Activated CD4-positive, alpha-beta T cell treated with anti-CD3 and anti-CD28 coated beads, Interleukin-2, amount 50 U/mL, for 24 hours (primary cell): Measurements from ENCODE around the gene DCLRE1C.
"Not testable (repeated sequence)": the region's sequence is repeated elsewhere in the genome, so short reads cannot be mapped to it uniquely, and the experiment has no call there.

Experiments
- DNase-seq, 2 donors: peaks; one replicate each; pipeline ENCODE4 v3.0.0-alpha.2; 2020; ENCODE audit warnings: low read depth in 1 of 2, low spot score in 1 of 2

The DCLRE1C gene

GRCh38 chr10:14884082-14884481 is 69.8 kb downstream of the DCLRE1C start:
- no peak for DNase-seq

GRCh38 chr10:14880229-14880628 is 73.7 kb downstream of the DCLRE1C start:
- no peak for DNase-seq

- no peak for DNase-seq
Measured at GRCh38 chr10:14879928-14880193, 74.0 kb downstream of the DCLRE1C start.

GRCh38 chr10:14879124-14879927 is 74.6 kb downstream of the DCLRE1C start:
- peak; percentile 13 to 18 for DNase-seq

GRCh38 chr10:14878266-14879123 is 75.4 kb downstream of the DCLRE1C start, which contains the start of gene SUV39H2:
Gene SUV39H2, plus strand, starts transcription at chr10:14878866. Its CDS starts 23 bp downstream, at chr10:14878889.
- peak; percentile 86 to 91 for DNase-seq

GRCh38 chr10:14876764-14877163 is 77.1 kb downstream of the DCLRE1C start:
- no peak for DNase-seq

- no peak for DNase-seq
Measured at GRCh38 chr10:14875941-14876340, 78.0 kb downstream of the DCLRE1C start.

GRCh38 chr10:14873090-14873760 is 80.7 kb downstream of the DCLRE1C start:
- no peak for DNase-seq

GRCh38 chr10:14864871-14865270 is 89.0 kb downstream of the DCLRE1C start:
- not testable (repeated sequence) for DNase-seq

- DNase-seq: not testable (repeated sequence)
Measured at GRCh38 chr10:14864466-14864865, 89.4 kb downstream of the DCLRE1C start.

- no peak for DNase-seq
Measured at GRCh38 chr10:14860791-14861190, 93.1 kb downstream of the DCLRE1C start.

- no peak for DNase-seq
Measured at GRCh38 chr10:14859775-14860174, 94.1 kb downstream of the DCLRE1C start.

- DNase-seq: no peak
Measured at GRCh38 chr10:14859043-14859442, 94.9 kb downstream of the DCLRE1C start.

- no peak for DNase-seq
Measured at GRCh38 chr10:14858338-14858960, 95.4 kb downstream of the DCLRE1C start.

GRCh38 chr10:14855453-14855852 is 98.4 kb downstream of the DCLRE1C start:
- DNase-seq: no peak

- no peak for DNase-seq
Measured at GRCh38 chr10:14852236-14852635, 101.7 kb downstream of the DCLRE1C start.
